ENCODE measurements around the gene POLR1D.
A peak's percentile ranks its signal among the peaks of the same experiment; 100 is the strongest.
"Not testable (repeated sequence)": the region's sequence is repeated elsewhere in the genome, so short reads cannot be mapped to it uniquely, and the experiment has no call there.

Gene POLR1D

DNA sequence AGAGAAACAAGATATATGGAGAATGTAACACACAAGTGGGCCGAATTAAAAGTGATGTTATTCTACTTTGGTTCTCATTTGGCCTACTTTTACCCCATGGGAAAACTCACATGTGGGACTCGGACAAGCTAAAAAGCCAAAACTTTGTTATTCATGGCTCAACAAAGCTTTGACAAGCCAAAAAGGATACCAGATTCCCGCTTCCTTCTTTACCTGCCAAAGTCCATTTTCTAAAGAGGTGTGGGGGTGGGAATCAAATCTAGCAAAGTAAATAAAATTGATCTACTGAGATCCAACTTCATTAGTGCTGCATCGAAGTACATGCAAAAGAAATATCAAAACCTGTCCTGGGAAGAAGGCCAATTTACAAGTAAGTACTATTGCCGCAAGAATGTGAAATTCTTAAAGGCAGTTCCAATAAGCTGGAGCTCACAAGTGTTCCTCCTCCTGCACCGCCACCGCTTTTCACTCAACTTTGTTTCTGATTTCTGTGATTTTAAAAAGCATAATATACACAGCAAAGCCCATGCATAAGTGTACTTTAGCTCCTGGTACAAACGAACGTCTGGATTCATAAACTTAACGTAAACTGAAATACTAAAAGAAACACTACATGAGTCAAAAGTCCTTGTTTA lies 2.5 kb upstream of the POLR1D start:
- DNase-seq = no peak

DNA sequence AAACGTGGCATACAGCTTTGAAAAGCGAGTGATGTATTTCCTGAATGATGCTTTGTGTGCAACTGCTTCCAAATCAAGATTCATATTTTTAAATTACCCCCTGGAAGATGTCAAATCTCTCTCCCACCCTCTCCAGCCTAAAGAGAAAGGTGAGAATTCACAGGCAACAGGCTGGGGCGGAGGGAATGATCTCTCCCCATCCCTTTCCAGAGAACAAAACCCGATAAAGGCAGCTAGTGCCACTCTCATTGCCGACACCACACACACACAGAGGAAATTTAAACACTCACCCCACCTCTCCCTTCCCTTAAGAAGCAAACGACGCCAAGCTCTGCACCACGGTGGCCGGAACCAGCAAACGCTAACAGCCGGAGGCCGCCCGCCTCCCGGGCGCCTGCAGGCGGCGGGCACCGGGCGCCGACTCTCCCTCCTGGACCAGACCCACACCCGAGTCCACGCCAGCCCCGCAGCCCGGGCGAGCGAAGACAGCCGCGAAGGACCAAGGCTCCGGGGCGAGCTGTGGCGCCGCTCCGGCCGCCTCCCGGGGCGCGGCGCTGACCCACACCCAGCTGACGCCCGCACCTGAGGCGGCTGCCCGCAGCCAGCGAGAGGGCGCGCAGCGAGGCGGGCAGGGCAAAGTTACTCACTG lies 1.8 kb upstream of the POLR1D start:
- no peak for DNase-seq

DNA sequence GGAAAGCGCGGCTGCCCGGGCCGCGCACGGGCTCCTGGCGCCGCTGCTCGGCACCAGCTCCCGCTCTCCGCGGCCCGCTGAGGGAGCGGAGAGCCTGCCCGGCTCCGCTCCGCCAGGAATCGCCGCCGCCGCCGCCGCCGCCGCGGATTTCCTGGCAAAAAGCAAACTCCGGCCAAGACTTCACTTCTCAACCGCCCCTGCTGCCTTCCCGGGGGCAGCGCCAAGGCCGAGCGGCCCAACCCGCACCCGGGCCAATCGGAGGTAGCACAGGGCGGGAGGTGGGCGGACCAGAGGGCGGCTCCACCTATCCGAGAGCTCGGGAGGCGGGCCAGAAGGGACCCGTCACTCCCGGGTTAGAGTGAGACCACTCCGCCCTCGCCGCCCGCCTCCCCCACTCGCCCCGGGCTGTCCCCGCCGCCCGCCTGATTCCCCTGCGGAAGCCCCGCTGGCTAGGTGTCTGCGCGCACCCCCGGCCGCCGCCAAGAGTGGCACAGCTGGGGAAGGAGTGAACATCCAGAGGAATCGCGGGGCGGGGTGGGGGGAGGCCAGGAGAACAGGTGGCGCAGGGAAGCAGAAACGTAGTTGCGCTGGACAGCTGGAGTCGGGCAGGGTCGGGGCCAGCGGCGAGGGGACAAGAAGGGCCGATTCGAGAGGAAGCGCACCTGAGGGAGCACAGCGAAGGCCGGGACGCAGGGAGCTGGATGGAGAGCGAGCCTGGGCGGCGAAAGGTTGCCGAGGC lies 1.1 kb upstream of the POLR1D start, which contains the start of gene LNX2:
Gene LNX2 (minus strand): TSS at position 153 of the 739 bp plus-strand sequence. CDS start 38,826 bp downstream, outside the sequence.
- DNase-seq = peak; percentile 92

GRCh38 chr13:27621116-27621365 lies 651 bp upstream of the POLR1D start:
- DNase-seq = no peak

- DNase-seq = no peak
Observed at GRCh38 chr13:27622102-27622820, 569 bp downstream of the POLR1D start.

GRCh38 chr13:27622881-27623280 lies 1.2 kb downstream of the POLR1D start:
- no peak for DNase-seq

GRCh38 chr13:27624071-27624470 lies 2.4 kb downstream of the POLR1D start:
- no peak for DNase-seq

GRCh38 chr13:27625839-27626238 lies 4.1 kb downstream of the POLR1D start:
- no peak for DNase-seq

DNA sequence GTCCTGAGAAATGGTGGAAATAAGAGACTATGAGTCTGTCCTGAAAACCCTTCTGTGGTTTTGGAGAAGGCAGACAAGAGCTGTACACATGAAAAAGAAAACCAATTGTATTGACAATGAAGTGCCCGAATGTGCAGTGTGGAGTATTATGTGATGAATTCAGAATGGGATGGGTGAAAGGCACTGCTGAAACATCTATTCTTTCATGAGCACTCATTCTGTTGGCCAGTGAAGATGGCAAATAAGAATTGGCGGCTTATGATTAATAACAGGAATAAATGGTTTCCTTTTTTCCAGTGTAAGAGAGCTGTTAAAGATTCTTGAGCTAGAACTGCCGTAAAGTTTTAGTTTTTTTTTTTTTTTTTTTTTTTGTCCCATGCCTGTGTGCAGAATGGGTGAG lies 5.7 kb downstream of the POLR1D start:
- no peak for DNase-seq

DNA sequence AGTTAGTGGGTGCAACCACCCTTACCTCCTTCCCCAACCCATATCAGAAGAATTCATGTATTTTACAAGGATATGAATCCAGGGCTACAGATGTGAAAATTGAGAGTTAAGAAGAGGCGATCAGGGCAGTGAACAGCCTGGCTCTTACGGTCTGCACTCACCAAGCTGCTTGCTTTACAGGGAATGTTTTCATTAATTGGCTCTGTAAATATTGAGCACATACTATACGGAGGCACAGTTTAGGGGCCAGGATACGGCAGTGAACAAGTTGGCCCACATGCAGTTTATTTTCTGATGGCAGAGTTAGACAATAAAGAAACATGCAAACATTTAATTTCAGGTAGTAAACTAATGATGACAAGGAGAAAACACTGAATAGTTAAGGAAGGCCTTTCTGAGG lies 6.4 kb downstream of the POLR1D start:
- DNase-seq = no peak

DNA sequence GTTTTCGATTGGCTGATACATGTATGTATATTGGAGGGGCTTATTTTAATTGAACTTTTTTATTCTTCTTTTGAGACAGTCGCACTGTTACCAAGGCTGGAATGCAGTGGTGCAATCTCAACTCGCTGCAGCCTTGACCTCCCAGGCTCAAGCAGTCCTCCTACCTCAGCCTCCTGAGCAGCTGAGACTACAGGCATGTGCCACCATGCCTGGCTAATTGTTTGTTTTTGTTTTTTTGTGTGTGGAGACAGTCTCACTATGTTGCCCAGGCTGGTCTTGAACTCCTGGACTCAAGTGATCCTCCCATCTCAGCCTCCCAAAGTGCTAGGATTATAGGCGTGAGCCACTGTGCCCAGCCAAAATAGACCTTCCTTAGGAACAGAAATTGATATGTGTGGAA lies 7.1 kb downstream of the POLR1D start:
- DNase-seq = not testable (repeated sequence)

- no peak for DNase-seq
Observed at GRCh38 chr13:27631156-27631555, 9.5 kb downstream of the POLR1D start.

- no peak for DNase-seq
Observed at GRCh38 chr13:27631665-27632064, 10.0 kb downstream of the POLR1D start.

DNA sequence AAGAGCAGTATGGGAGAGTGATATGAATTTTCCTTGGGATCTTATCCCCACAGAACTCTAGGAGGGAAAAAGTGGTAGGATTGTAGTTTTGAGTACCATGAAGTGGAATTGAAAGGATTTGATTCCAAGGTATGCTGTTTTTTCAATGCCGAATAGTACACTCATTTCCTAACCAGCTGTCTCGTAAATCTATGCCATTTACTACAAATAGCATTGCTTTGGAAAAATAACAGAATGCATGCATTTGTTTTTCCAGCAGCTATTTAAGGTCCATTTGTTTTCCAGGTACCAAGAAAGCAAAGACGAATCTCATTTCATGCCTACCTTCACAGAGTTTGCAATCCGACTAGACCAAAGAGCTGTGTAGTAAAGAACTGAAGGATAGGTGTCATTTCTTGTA lies 10.5 kb downstream of the POLR1D start:
- DNase-seq = no peak

DNA sequence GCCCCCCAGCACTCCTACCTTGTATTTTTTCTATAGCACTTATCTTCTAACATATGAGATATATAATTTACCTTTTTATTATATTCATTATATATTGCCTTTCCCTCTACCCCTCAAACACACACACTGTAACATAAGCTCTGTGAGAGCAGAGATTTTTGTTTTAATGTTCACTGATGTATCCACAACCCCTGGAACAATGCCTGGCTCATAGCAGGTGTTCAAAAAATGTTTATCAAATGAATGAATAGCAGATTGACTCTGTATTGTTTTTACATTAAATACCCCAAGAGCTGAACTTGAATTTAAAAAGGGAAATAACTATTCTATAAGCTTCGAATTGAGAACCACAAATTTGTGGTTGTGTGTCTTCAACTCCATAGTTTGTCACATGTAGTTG lies 11.0 kb downstream of the POLR1D start:
- DNase-seq = no peak

DNA sequence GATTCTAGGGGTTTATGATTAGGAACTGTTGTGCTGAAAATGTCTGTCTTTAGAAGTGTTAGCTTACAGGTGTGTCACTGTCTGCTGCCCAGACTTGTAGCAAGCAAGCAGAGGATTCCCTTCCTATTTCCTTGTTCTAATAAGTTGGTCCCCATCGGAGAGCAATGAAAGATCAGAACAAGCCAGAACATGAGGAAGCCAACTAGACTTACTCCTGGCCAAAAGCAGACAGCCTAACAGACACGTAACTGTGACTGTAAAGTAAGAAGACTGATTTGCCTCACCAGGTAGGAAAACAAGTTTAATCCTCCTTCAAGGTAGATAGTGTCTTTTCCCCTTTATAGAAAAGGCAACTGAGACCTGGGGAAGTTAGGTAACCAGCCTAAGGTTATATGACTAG lies 12.5 kb downstream of the POLR1D start:
- DNase-seq = no peak

GRCh38 chr13:27634791-27635190 lies 13.1 kb downstream of the POLR1D start:
- DNase-seq = no peak

DNA sequence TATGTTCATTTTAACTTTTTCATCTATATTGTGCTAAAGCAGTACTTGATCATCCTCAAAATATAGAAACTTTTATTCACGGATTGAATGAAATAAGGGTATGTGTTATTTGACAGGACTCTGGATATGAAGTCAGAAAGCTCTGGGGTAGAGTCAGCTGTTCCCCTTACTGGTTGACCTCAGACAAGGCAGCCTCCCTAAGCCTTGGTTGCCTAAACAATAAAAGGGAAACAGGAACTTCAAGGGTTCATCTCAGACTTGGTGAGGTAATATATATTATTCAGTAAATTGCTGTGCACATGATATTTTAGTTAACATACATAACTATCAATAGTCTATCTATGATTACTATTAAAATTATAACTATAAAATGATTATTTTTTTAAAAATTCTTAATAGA lies 13.6 kb downstream of the POLR1D start:
- DNase-seq = no peak

GRCh38 chr13:27636589-27637288 lies 15.0 kb downstream of the POLR1D start:
- no peak for DNase-seq

GRCh38 chr13:27637289-27637626 lies 15.6 kb downstream of the POLR1D start:
- no peak for DNase-seq

DNA sequence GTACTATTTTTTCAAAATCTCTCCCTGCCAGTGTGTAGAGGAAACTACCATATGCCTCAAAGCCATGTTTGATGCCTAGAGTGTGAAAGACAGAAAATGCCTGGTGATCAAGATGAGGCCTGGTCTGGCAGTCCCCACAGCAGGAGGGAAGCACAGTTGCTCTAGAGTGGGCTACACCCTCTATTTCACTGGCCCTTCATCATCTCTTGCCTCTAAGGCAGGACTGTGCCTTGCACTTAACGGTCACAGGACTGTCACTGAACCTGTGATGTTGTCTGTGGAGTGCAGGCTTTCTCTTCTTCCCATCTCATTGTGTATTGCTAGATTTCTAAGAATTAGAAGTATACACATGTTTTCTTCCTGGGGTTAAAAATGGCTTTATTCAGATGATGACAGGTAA lies 16.3 kb downstream of the POLR1D start:
- DNase-seq = no peak

DNA sequence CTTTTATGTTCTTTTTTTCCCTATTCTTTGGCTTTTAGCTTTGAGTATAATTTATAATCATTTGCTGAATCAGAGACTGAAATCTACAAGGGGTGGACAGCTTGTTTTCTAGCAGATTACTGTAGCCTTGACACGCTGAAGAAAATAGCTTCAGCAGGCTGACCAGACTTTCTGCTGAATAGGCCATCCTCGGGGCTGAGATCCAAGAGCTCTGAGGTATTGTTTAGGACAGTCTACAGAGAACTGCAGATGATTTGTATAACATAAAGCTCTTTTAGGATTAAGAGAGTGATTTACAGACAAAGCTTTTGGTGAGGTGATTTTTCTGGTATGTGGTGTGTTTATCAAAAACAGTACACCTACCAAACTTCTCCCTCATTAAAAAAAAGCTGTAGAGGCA lies 16.8 kb downstream of the POLR1D start:
- no peak for DNase-seq

GRCh38 chr13:27639186-27639585 lies 17.5 kb downstream of the POLR1D start:
- no peak for DNase-seq
